ENCODE results near the gene GPR6.

- TF ChIP-seq CTCF (IDR thresholded peaks at IDR 0.05) = no peak
- TF ChIP-seq POLR2A (IDR thresholded peaks at IDR 0.05) = no peak
Measured at GRCh38 chr6:109964949-109965348, 13.2 kb upstream of the GPR6 start.
